Smooth muscle cell of the brain vasculature (primary cell): ENCODE results near the gene LGSN.
"Not testable (repeated sequence)": the region's sequence is repeated elsewhere in the genome, so short reads cannot be mapped to it uniquely, and the experiment has no call there.

ENCODE experiments used
- DNase-seq: peaks from one replicate; pipeline ENCODE4 v3.0.0-alpha.2; 2012; ENCODE audit warnings: low read depth, low spot score

Gene LGSN

GRCh38 chr6:63245909-63246308 is 73.9 kb downstream of the LGSN start:
- no peak for DNase-seq

DNA sequence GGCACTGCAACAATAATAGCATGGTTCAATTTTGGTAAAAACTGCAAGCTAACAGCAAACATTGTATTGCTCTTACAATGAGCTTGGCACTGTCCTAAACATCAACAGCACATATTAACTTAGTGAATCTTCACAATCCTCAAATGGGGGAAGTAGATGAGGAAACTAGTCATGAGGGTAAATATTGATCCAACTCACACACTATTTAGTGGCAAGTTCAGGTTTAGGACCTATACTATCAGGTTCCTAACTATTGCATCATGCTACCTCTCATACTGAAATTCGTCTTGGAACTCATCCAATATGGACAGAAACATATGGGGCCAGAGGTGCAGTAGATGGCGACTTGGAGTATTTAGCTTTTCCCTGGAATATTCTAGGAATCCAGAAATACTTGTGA is 74.4 kb downstream of the LGSN start:
- DNase-seq: no peak

DNA sequence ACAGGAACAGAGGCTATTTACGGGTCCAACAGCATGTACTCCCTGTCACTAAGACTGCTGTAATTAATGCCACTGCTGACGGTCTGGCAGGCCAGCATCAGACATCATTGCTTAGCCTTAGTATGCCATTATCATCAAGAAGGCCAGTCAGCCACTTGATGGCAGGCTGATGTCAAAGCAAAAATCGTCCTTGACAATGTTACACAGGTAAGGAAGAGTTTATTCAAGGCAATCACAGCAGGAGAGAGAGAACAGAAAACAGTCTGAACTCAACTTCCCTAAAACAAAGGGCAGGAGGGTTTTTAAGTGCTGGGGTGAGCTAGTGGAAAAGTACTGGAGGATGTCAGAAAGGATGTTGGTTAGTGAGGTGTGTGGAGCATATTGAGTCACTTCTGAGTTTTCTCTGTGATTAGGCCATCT is 83.4 kb downstream of the LGSN start:
- no peak for DNase-seq

DNA sequence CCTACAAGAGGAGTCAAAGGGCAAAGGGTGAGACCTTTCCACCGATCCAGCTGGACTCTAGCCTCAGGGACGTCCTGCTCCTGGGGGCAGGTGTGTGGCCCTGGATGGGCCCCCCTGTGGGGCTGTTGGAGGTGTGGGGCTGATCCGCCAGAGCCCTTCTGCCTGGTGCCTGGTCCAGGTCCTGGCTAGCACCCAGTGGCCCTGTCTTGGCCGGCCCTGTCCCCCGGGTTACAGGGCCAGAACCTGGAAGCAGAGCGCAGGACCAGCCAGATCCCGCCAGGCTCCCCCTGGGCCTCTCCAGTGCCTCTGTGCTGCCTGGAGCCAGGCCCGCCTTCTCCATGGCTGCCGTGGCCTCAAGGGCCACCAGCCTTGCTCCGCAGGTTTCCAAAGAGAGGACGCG is 89.3 kb downstream of the LGSN start:
- not testable (repeated sequence) for DNase-seq

- not testable (repeated sequence) for DNase-seq
Measured at GRCh38 chr6:63230027-63230426, 89.8 kb downstream of the LGSN start.

- not testable (repeated sequence) for DNase-seq
Measured at GRCh38 chr6:63227928-63228894, 91.6 kb downstream of the LGSN start.

DNA sequence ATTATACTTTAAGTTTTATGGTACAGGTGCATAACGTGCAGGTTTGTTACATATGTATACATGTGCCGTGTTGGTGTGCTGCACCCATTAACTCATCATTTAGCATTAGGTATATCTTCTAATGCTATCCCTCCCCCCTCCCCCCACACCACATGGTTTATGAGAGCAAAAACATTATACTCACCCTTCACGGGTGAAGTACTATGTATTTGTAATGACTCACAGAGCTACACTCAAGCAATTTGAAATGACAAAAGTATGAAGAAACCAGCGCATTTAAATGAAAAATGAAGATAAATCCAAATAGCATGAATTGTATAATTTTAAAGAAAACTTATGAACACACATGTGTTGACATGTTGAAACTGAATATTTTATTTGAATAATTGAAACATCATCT is 93.8 kb downstream of the LGSN start:
- not testable (repeated sequence) for DNase-seq
